Measurements from ENCODE around the gene TBC1D12.

Gene TBC1D12

GRCh38 chr10:94362360-94363250 lies 39.7 kb upstream of the TBC1D12 start, which contains the start of gene NOC3L:
Gene NOC3L, minus strand, starts transcription at chr10:94362939. Its CDS starts 101 bp downstream, at chr10:94362838.
- Histone ChIP-seq H3K9ac (ENCODE audit: insufficient read length, low read depth) (peak within 1 kb of the TSS; percentile 85), H3K27me3 (ENCODE audit: insufficient read depth, insufficient read length) (no peaks in the 10 kb centered on the region), H3K4me1 (ENCODE audit: insufficient read depth, insufficient read length) (no peaks in the 10 kb centered on the region), H3K36me3 (ENCODE audit: insufficient read depth, insufficient read length, low read length) (peaks cover 27% of the 10 kb centered on the region), H3K9me3 (ENCODE audit: insufficient read depth, low read length) (no peaks in the 10 kb centered on the region), H3K4me3 (ENCODE audit: insufficient read length, low read depth) (peak within 1 kb of the TSS; percentile 78)
- DNase-seq (ENCODE audit: low read depth, low spot score) = peak; percentile 90
- TF ChIP-seq ZNF274 (IDR thresholded peaks at IDR 0.05; ENCODE audit: low read depth, low read length) (no peak), YY1 (IDR thresholded peaks at IDR 0.05; ENCODE audit: insufficient read depth, insufficient read length) (no peak), SUZ12 (IDR thresholded peaks at IDR 0.05; ENCODE audit: extremely low read depth, insufficient read depth, insufficient read length) (no peak)

GRCh38 chr10:94363251-94363565 lies 39.1 kb upstream of the TBC1D12 start:
- H3K4me3 ChIP-seq (ENCODE audit: insufficient read length, low read depth) = no peak overlapping the region
- no peak for DNase-seq (ENCODE audit: low read depth, low spot score)
- H3K4me1 ChIP-seq (ENCODE audit: insufficient read depth, insufficient read length) = no peaks in the 10 kb centered on the region
- no peak overlapping the region for H3K9ac ChIP-seq (ENCODE audit: insufficient read length, low read depth)
- peaks cover 24% of the 10 kb centered on the region for H3K36me3 ChIP-seq (ENCODE audit: insufficient read depth, insufficient read length, low read length)
- TF ChIP-seq ZNF274 (IDR thresholded peaks at IDR 0.05; ENCODE audit: low read depth, low read length) (no peak), SUZ12 (IDR thresholded peaks at IDR 0.05; ENCODE audit: extremely low read depth, insufficient read depth, insufficient read length) (no peak)
- H3K9me3 ChIP-seq (ENCODE audit: insufficient read depth, low read length) = no peaks in the 10 kb centered on the region
- H3K27me3 ChIP-seq (ENCODE audit: insufficient read depth, insufficient read length) = no peaks in the 10 kb centered on the region

- TF ChIP-seq SUZ12 (IDR thresholded peaks at IDR 0.05; ENCODE audit: extremely low read depth, insufficient read depth, insufficient read length) (no peak), YY1 (IDR thresholded peaks at IDR 0.05; ENCODE audit: insufficient read depth, insufficient read length) (no peak), ZNF274 (IDR thresholded peaks at IDR 0.05; ENCODE audit: low read depth, low read length) (no peak)
- Histone ChIP-seq H3K36me3 (ENCODE audit: insufficient read depth, insufficient read length, low read length) (peaks cover 18% of the 10 kb centered on the region), H3K4me3 (ENCODE audit: insufficient read length, low read depth) (no peak overlapping the region), H3K4me1 (ENCODE audit: insufficient read depth, insufficient read length) (no peaks in the 10 kb centered on the region), H3K27me3 (ENCODE audit: insufficient read depth, insufficient read length) (no peaks in the 10 kb centered on the region), H3K9ac (ENCODE audit: insufficient read length, low read depth) (no peak overlapping the region), H3K9me3 (ENCODE audit: insufficient read depth, low read length) (no peaks in the 10 kb centered on the region)
- DNase-seq (ENCODE audit: low read depth, low spot score) = no peak
These were observed 37.9 kb upstream of the TBC1D12 start for GRCh38 chr10:94364482-94364881.

- H3K9me3 ChIP-seq (ENCODE audit: insufficient read depth, low read length) = no peaks in the 10 kb centered on the region
- DNase-seq (ENCODE audit: low read depth, low spot score) = no peak
- H3K4me1 ChIP-seq (ENCODE audit: insufficient read depth, insufficient read length) = no peaks in the 10 kb centered on the region
- H3K4me3 ChIP-seq (ENCODE audit: insufficient read length, low read depth) = no peak overlapping the region
- TF ChIP-seq ZNF274 (IDR thresholded peaks at IDR 0.05; ENCODE audit: low read depth, low read length) = no peak
- TF ChIP-seq SUZ12 (IDR thresholded peaks at IDR 0.05; ENCODE audit: extremely low read depth, insufficient read depth, insufficient read length) = no peak
- TF ChIP-seq YY1 (IDR thresholded peaks at IDR 0.05; ENCODE audit: insufficient read depth, insufficient read length) = no peak
- no peaks in the 10 kb centered on the region for H3K27me3 ChIP-seq (ENCODE audit: insufficient read depth, insufficient read length)
- no peak overlapping the region for H3K9ac ChIP-seq (ENCODE audit: insufficient read length, low read depth)
- H3K36me3 ChIP-seq (ENCODE audit: insufficient read depth, insufficient read length, low read length) = peaks cover 2% of the 10 kb centered on the region
These were observed 36.0 kb upstream of the TBC1D12 start for GRCh38 chr10:94366382-94366781.

GRCh38 chr10:94370501-94370900 lies 31.8 kb upstream of the TBC1D12 start:
- Histone ChIP-seq H3K4me1 (ENCODE audit: insufficient read depth, insufficient read length) (no peaks in the 10 kb centered on the region), H3K36me3 (ENCODE audit: insufficient read depth, insufficient read length, low read length) (no peaks in the 10 kb centered on the region), H3K4me3 (ENCODE audit: insufficient read length, low read depth) (no peak overlapping the region), H3K9me3 (ENCODE audit: insufficient read depth, low read length) (no peaks in the 10 kb centered on the region), H3K27me3 (ENCODE audit: insufficient read depth, insufficient read length) (no peaks in the 10 kb centered on the region), H3K9ac (ENCODE audit: insufficient read length, low read depth) (no peak overlapping the region)
- no peak for DNase-seq (ENCODE audit: low read depth, low spot score)
- TF ChIP-seq YY1 (IDR thresholded peaks at IDR 0.05; ENCODE audit: insufficient read depth, insufficient read length) = no peak
- no peak for TF ChIP-seq SUZ12 (IDR thresholded peaks at IDR 0.05; ENCODE audit: extremely low read depth, insufficient read depth, insufficient read length)
- no peak for TF ChIP-seq ZNF274 (IDR thresholded peaks at IDR 0.05; ENCODE audit: low read depth, low read length)

GRCh38 chr10:94375374-94375773 lies 27.0 kb upstream of the TBC1D12 start:
- Histone ChIP-seq H3K9ac (ENCODE audit: insufficient read length, low read depth) (no peak overlapping the region), H3K27me3 (ENCODE audit: insufficient read depth, insufficient read length) (no peaks in the 10 kb centered on the region), H3K9me3 (ENCODE audit: insufficient read depth, low read length) (no peaks in the 10 kb centered on the region), H3K4me3 (ENCODE audit: insufficient read length, low read depth) (no peak overlapping the region), H3K36me3 (ENCODE audit: insufficient read depth, insufficient read length, low read length) (no peaks in the 10 kb centered on the region), H3K4me1 (ENCODE audit: insufficient read depth, insufficient read length) (no peaks in the 10 kb centered on the region)
- no peak for TF ChIP-seq ZNF274 (IDR thresholded peaks at IDR 0.05; ENCODE audit: low read depth, low read length)
- no peak for TF ChIP-seq YY1 (IDR thresholded peaks at IDR 0.05; ENCODE audit: insufficient read depth, insufficient read length)
- no peak for TF ChIP-seq SUZ12 (IDR thresholded peaks at IDR 0.05; ENCODE audit: extremely low read depth, insufficient read depth, insufficient read length)
- DNase-seq (ENCODE audit: low read depth, low spot score) = no peak

- Histone ChIP-seq H3K9me3 (ENCODE audit: insufficient read depth, low read length) (no peaks in the 10 kb centered on the region), H3K4me1 (ENCODE audit: insufficient read depth, insufficient read length) (no peaks in the 10 kb centered on the region), H3K27me3 (ENCODE audit: insufficient read depth, insufficient read length) (no peaks in the 10 kb centered on the region), H3K9ac (ENCODE audit: insufficient read length, low read depth) (no peak overlapping the region), H3K36me3 (ENCODE audit: insufficient read depth, insufficient read length, low read length) (no peaks in the 10 kb centered on the region), H3K4me3 (ENCODE audit: insufficient read length, low read depth) (no peak overlapping the region)
- DNase-seq (ENCODE audit: low read depth, low spot score) = no peak
- TF ChIP-seq SUZ12 (IDR thresholded peaks at IDR 0.05; ENCODE audit: extremely low read depth, insufficient read depth, insufficient read length) (no peak), YY1 (IDR thresholded peaks at IDR 0.05; ENCODE audit: insufficient read depth, insufficient read length) (no peak), ZNF274 (IDR thresholded peaks at IDR 0.05; ENCODE audit: low read depth, low read length) (no peak)
These were observed 25.5 kb upstream of the TBC1D12 start for GRCh38 chr10:94376865-94377264.
